Small intestine (tissue), 7 donors: Measurements from ENCODE around the gene DNAJC5. TPM values are rescaled to one million over a fixed set of nuclear protein-coding genes. Genes with fewer than 3 reads are reported as not detected.

Experiments
- DNase-seq, 2 donors: peaks; one replicate each; pipeline versions ENCODE4 v3.0.0 to v3.0.0-alpha.2; 2013
- FAIRE-seq: peaks from 2 replicates; lab custom pipeline; 2012; peaks lifted over from hg19 to GRCh38; lab: Jason Lieb, UNC
- H3K27ac ChIP-seq, 3 donors: one replicate each; pipeline ENCODE4 v1.5.1; 2013; ENCODE audit warnings: low read length in 2 of 3, mild to moderate bottlenecking in 2 of 3, control low read depth in 1 of 3, inconsistent platforms in 1 of 3, low read depth in 1 of 3, moderate library complexity in 1 of 3
- H3K27me3 ChIP-seq, 3 donors: one replicate each; pipeline ENCODE4 v1.6.1; 2013; ENCODE audit warnings: low read length in 3 of 3, inconsistent platforms in 1 of 3; ENCODE audit not compliant: control insufficient read depth in 3 of 3, insufficient read depth in 3 of 3
- H3K36me3 ChIP-seq, 3 donors: one replicate each; pipeline ENCODE4 v1.6.1; 2013; ENCODE audit warnings: low read length in 3 of 3, inconsistent platforms in 1 of 3, low read depth in 1 of 3, mild to moderate bottlenecking in 1 of 3, moderate library complexity in 1 of 3; ENCODE audit not compliant: control insufficient read depth in 3 of 3, insufficient read depth in 2 of 3
- H3K4me1 ChIP-seq, 3 donors: one replicate each; pipeline ENCODE4 v1.6.1; 2013; ENCODE audit warnings: low read length in 2 of 3, inconsistent platforms in 1 of 3, low read depth in 1 of 3, mild to moderate bottlenecking in 1 of 3, moderate library complexity in 1 of 3; ENCODE audit not compliant: control insufficient read depth in 3 of 3, insufficient read depth in 2 of 3
- H3K4me3 ChIP-seq, 3 donors: one replicate each; pipeline ENCODE4 v1.5.1; 2013; ENCODE audit warnings: low read length in 3 of 3, control low read depth in 1 of 3, inconsistent platforms in 1 of 3, low read depth in 1 of 3, mild to moderate bottlenecking in 1 of 3, moderate library complexity in 1 of 3
- H3K9me3 ChIP-seq, 2 donors: one replicate each; pipeline ENCODE4 v1.6.1; 2013; ENCODE audit warnings: low read depth in 1 of 2, low read length in 1 of 2; ENCODE audit not compliant: control insufficient read depth in 2 of 2, insufficient read depth in 1 of 2
- WGBS, 3 donors: extraction: QIAGEN DNeasy Blood & Tissue Kit; methylation state at CpG; one replicate each; pipeline ENCODE4 v1.1.7; 2013; 5-methylcytosine and 5-hydroxymethylcytosine counted together
- polyA plus RNA-seq, 4 donors: library from polyadenylated mRNA; stranded (reverse) in 3 of 4; unstranded in 1 of 4; fragments of 200-250 nt in 3 of 4; fragments of 120-200 nt in 1 of 4; gene quantifications; one replicate each; pipeline versions ENCODE4 v1.2.1 to v1.2.3, GENCODE V29; 2013
- donor health status: healthy with polysubstance abuse.
- donor health status: control.
- donor health status: control.
- donor health status: Bipolar disorder and iron deficiency.
- donor health status: healthy.

The DNAJC5 gene
- polyA plus RNA-seq, 4 donors = 20.6 to 52.3 (median 40.3) TPM

DNA sequence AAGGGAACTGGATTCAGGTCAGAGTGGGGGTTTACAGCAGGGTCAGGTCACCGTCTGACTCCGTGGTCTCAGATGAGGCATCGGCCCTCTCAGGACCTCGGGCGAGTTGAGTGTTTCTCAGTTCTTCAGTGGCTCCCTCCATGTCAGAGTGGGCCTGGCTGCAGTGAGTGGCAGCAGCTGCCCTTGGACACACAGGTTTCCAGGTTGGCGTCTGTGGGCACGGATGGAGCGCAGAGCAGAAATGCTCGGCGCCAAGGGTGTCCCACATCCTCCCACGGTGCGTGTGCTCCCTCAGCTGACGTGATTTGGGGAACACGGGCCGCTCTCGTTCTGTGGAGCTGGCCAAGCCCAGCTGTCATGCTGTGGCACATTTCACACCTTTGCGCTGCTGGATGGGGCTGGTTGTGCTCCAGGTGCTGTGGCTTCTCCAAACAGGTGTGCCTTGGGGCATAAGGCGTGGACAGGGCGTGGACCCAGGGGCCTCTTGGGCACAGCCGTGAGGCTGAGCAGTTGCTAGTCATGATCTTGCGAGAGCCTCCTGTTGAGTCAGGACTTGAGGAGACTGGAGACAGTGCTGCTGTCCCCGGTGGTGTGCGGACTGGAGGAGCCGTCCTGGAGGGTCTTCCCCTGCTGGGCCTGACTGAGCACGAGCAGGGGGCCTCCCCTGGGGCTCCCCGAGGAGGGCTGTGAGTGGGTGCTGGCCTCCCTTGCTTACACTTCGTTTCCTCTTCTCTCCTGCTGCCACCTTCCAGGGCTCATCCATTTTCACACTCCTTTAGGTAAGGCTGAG lies 9.5 kb upstream of the DNAJC5 start:
- no peaks in the 10 kb centered on the region for H3K9me3 ChIP-seq
- H3K4me1 ChIP-seq = peaks cover 0 to 10% (median 3%) of the 10 kb centered on the region in 3 donors
- H3K36me3 ChIP-seq = peaks cover 15 to 85% (median 15%) of the 10 kb centered on the region in 3 donors
- WGBS, 3 donors = 67 to 85% (median 69%) methylated on average over 24 to 27 of the region's 27 CpGs
- H3K27me3 ChIP-seq = no peaks in the 10 kb centered on the region
- no peak for FAIRE-seq
- DNase-seq = peak in 1 of 2 donors; percentile 69
- H3K27ac ChIP-seq = no peak overlapping the region
- H3K4me3 ChIP-seq = no peak overlapping the region

- Histone ChIP-seq H3K27ac (no peak overlapping the region), H3K36me3 (peaks cover 15 to 88% (median 15%) of the 10 kb centered on the region in 3 donors), H3K4me3 (no peak overlapping the region), H3K4me1 (peaks cover 0 to 10% (median 3%) of the 10 kb centered on the region in 3 donors), H3K27me3 (no peaks in the 10 kb centered on the region), H3K9me3 (no peaks in the 10 kb centered on the region)
- DNase-seq = no peak
- FAIRE-seq = no peak
- WGBS, 3 donors = 94 to 96% (median 94%) methylated on average over 12 to 14 of the region's 14 CpGs
Measured at GRCh38 chr20:63886054-63886419, 8.9 kb upstream of the DNAJC5 start.

- Histone ChIP-seq H3K27me3 (no peaks in the 10 kb centered on the region), H3K27ac (no peak overlapping the region), H3K4me1 (peaks cover 0 to 10% (median 3%) of the 10 kb centered on the region in 3 donors), H3K9me3 (no peaks in the 10 kb centered on the region), H3K36me3 (peaks cover 15 to 88% (median 15%) of the 10 kb centered on the region in 3 donors), H3K4me3 (no peak overlapping the region)
- WGBS, 3 donors = 95 to 97% (median 96%) methylated on average over 10 to 11 of the region's 11 CpGs
- DNase-seq = no peak
- FAIRE-seq = no peak
Measured at GRCh38 chr20:63886921-63887320, 8.0 kb upstream of the DNAJC5 start.

DNA sequence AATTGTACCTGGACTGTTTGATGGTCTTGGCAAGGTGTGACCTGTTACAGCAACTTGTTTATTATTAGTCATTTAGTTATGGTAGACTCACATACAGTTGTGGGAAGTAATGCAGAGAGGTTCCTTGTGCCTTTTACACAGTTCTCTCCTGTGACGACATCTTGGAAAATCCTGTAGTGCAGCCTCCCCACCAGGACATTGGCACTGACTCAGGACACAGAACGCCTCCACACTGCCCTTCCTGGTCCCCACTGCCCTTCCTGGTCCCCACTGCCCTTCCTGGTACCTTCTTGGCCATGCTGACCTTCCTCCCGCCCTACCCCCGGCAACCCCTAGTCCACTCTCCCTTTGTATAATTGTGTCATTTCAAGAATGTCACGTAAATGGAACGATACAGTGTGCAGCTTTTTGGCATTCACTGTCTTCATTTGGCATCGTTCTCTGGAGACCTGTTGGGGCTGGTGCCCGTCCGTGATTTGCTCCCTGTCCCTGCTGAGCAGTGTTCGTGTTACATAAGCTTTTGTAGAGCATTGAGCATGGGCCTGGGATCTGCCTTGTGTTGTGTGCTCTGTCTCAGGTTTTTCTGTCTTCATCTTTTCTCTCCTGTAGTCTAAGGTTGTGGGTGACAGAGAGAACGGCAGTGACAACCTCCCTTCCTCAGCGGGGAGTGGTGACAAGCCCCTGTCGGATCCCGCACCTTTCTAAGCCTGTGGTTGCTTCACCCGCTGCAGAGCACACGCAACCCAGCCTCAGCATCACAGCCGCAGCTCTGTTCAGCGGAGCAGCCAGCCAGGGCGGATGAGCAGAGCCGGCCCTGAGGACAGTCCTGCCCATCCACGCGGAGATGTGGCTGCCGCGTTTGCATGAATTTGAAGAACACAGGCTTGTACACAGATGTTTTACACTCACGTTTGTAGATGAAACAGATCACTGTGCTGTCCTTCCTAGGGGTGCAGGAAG lies 5.4 kb upstream of the DNAJC5 start:
- FAIRE-seq = no peak
- peaks cover 3 to 11% (median 6%) of the 10 kb centered on the region in 3 donors for H3K4me1 ChIP-seq
- H3K36me3 ChIP-seq = peaks cover 5 to 69% (median 12%) of the 10 kb centered on the region in 3 donors
- H3K4me3 ChIP-seq = no peak overlapping the region
- H3K27ac ChIP-seq = peak overlapping the region in 2 of 3 donors; percentile 61 to 94
- DNase-seq = peak in 1 of 2 donors; percentile 77
- 58 to 84% (median 70%) methylated on average over 25 of the region's 25 CpGs for WGBS, 3 donors
- H3K9me3 ChIP-seq = no peaks in the 10 kb centered on the region
- no peaks in the 10 kb centered on the region for H3K27me3 ChIP-seq

DNA sequence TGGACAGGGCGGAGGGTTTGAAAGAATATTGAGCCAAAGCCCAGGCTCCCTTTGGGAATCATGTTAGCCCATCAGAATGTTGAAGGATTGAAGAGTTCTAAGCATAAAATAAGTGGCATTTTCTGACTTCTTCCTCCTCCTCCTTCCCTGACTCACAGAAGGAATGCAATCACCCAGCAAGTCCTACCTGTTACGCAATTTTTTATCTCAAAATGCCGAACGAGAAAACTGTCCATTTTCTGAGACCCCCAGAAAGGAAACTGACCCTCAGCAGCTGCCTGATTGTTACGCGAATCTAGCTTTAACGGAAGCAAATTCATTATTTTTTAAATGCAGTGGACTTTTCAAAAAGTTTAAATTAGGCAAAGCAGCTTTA lies 4.7 kb upstream of the DNAJC5 start:
- Histone ChIP-seq H3K36me3 (peaks cover 4 to 62% (median 12%) of the 10 kb centered on the region in 3 donors), H3K27ac (peak overlapping the region in 2 of 3 donors; percentile 61 to 94), H3K4me3 (no peak overlapping the region), H3K4me1 (peaks cover 3 to 11% (median 6%) of the 10 kb centered on the region in 3 donors), H3K9me3 (no peaks in the 10 kb centered on the region), H3K27me3 (no peaks in the 10 kb centered on the region)
- DNase-seq = peak in 1 of 2 donors; percentile 31
- WGBS, 3 donors = 47 to 77% (median 59%) methylated on average over 7 of the region's 7 CpGs
- no peak for FAIRE-seq

GRCh38 chr20:63890616-63891015 lies 4.3 kb upstream of the DNAJC5 start:
- peaks cover 4 to 58% (median 12%) of the 10 kb centered on the region in 3 donors for H3K36me3 ChIP-seq
- no peak for FAIRE-seq
- peaks cover 3 to 11% (median 6%) of the 10 kb centered on the region in 3 donors for H3K4me1 ChIP-seq
- H3K27ac ChIP-seq = peak overlapping the region in 2 of 3 donors; percentile 90 to 94
- no peaks in the 10 kb centered on the region for H3K9me3 ChIP-seq
- WGBS, 3 donors = 6 to 67% (median 49%) methylated on average over 7 of the region's 7 CpGs
- H3K27me3 ChIP-seq = no peaks in the 10 kb centered on the region
- H3K4me3 ChIP-seq = no peak overlapping the region
- DNase-seq = peak in 1 of 2 donors; percentile 66

- DNase-seq (peak in 1 of 2 donors; percentile 98), FAIRE-seq (no peak)
- Histone ChIP-seq H3K27ac (peak overlapping the region in 2 of 3 donors; percentile 90 to 94), H3K4me1 (peaks cover 4 to 11% (median 6%) of the 10 kb centered on the region in 3 donors), H3K9me3 (no peaks in the 10 kb centered on the region), H3K36me3 (peaks cover 4 to 52% (median 8%) of the 10 kb centered on the region in 3 donors), H3K27me3 (no peaks in the 10 kb centered on the region), H3K4me3 (no peak overlapping the region)
- 26 to 65% (median 53%) methylated on average over 29 of the region's 29 CpGs for WGBS, 3 donors
Measured at GRCh38 chr20:63891061-63892002, 3.6 kb upstream of the DNAJC5 start.
